AG04449 (cell line): ENCODE results near the gene SIX5.
A peak's percentile ranks its signal among the peaks of the same experiment; 100 is the strongest.

ENCODE experiments used
- CTCF ChIA-PET: fragments of 350-600 bp; formaldehyde crosslinking; extraction: SDS; loops from one replicate; lab custom pipeline; 2021; ENCODE audit warnings: antibody characterized with exemption; lab: Yijun Ruan, JAX
- POLR2A ChIA-PET: fragments of 400-600, 350-600 bp; formaldehyde crosslinking; extraction: SDS; loops from one replicate; lab custom pipeline; 2020; ENCODE audit warnings: antibody characterized with exemption, inconsistent platforms; lab: Yijun Ruan, JAX
- DNase-seq: peaks from one replicate; pipeline ENCODE4 v3.0.0-alpha.2; 2010; ENCODE audit warnings: low read depth, low spot score
- H3K4me3 ChIP-seq: 2 replicates; pipeline ENCODE4 v1.5.1; 2011; ENCODE audit warnings: low read depth, mild to moderate bottlenecking, control low read depth, low read length
- TF ChIP-seq, protein P1 (sequence below): IDR thresholded peaks from one replicate; pipeline ENCODE4 v1.5.1; 2011; ENCODE audit warnings: mild to moderate bottlenecking, moderate library complexity, low read length, control low read depth, inconsistent platforms; ENCODE audit not compliant: insufficient read depth; ENCODE audit errors: missing control alignments

SIX5 gene

DNA sequence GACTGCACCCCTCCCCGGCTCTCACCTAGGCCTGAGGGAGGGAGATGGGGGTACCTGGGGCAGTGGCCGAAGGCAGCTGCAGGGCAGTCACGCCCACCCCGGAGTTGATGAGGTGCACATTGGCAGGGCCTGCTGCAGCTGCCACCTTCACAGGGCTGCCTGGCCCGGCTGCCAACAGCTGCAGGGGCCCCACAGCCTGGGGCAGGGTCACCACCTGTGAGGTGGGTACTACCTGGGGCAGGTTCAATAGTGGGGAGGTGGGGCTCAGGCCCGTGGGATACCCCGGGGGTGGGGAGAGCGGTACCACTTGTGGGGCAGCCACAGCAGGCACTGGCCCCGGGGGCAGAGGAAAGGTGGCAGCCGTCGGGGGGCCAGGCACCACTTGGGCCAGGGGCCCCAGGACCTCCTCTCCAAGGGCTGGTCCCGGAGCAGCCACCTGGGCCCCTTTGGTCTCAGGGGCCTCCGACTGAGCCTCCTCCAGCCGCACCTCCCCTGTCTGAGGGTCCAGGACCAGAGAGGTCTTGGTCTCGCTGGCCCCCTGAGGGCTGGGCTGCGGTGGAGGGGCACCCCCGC, 2.7 kb downstream of the SIX5 start:
- TF ChIP-seq, protein P1, sequence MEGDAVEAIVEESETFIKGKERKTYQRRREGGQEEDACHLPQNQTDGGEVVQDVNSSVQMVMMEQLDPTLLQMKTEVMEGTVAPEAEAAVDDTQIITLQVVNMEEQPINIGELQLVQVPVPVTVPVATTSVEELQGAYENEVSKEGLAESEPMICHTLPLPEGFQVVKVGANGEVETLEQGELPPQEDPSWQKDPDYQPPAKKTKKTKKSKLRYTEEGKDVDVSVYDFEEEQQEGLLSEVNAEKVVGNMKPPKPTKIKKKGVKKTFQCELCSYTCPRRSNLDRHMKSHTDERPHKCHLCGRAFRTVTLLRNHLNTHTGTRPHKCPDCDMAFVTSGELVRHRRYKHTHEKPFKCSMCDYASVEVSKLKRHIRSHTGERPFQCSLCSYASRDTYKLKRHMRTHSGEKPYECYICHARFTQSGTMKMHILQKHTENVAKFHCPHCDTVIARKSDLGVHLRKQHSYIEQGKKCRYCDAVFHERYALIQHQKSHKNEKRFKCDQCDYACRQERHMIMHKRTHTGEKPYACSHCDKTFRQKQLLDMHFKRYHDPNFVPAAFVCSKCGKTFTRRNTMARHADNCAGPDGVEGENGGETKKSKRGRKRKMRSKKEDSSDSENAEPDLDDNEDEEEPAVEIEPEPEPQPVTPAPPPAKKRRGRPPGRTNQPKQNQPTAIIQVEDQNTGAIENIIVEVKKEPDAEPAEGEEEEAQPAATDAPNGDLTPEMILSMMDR: no peak
- no peak for DNase-seq
- CTCF ChIA-PET: interaction anchor here (1.6 to 9.9 kb wide), 3 partner anchors 16 to 73 kb away, joined by 4 to 170 read pairs (median 30); partner anchors contain the start of genes DMPK and QPCTL
- POLR2A ChIA-PET: interaction anchor here (1.1 to 6.2 kb wide), 3 partner anchors 9 to 49 kb away, joined by 3 to 65 read pairs (median 54); partner anchors contain the start of gene DMPK
- peak overlapping the region; percentile 77 for H3K4me3 ChIP-seq

GRCh38 chr19:45765702-45766295, 3.3 kb downstream of the SIX5 start:
- ChIA-PET CTCF (interaction anchor here (1.4 to 9.9 kb wide), 3 partner anchors 34 to 84 kb away, joined by 3 to 170 read pairs (median 5); partner anchors contain the start of gene QPCTL), POLR2A (no interaction called here)
- DNase-seq: no peak
- no peak overlapping the region for H3K4me3 ChIP-seq
- TF ChIP-seq, protein P1: no peak

DNA sequence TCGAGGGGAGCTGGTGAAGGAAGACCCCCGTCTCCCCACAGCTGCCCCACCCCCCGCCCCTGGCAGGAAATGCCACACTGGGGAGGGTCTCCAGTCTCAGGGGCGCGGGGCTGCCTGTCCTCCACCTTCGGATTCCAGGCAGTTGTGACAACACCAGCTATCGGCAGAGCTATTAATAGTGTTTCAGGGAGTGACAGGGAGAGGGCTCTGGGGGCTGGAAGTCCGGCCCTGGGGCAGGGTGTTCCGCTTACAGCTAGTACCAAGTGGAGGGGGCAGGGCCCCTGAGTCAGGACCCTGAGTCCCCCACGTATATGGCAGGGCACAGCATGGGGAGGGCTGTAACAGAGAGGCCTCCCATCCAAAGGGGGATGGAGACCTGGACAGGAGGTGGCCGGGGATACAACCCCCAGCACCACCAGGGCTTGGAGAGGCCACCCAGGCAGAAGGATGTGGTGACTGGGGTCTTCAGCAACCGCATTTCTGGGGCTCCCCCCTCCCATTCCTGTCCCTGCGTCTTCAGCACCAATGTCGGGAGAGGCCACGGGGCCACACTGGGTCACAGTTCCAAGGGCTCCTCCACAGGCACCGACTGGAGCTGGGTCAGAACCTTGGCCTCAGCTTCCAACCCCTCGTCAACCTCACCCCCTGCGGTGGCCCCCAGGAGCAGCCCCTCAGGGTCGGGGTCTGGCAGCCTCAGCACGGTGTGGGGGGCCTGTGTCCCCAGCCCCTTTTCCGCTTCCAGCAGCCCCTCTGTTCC, 3.9 kb downstream of the SIX5 start:
- DNase-seq: no peak
- no peak overlapping the region for H3K4me3 ChIP-seq
- POLR2A ChIA-PET: interaction anchor here (0.6 to 0.9 kb wide), 2 partner anchors 28 to 298 kb away, joined by 3 to 4 read pairs; partner anchors contain the start of gene DMWD
- TF ChIP-seq, protein P1: no peak
- CTCF ChIA-PET: interaction anchor here (0.8 to 9.9 kb wide), 4 partner anchors 9 to 83 kb away, joined by 3 to 170 read pairs (median 4); partner anchors contain the start of gene QPCTL

- ChIA-PET POLR2A (interaction anchor here (0.9 kb wide), 1 partner anchor 29 kb away, joined by 4 read pairs; the partner anchor contains the start of gene DMWD), CTCF (interaction anchor here (0.8 to 1.4 kb wide), 3 partner anchors 8 to 82 kb away, joined by 3 to 5 read pairs (median 4); partner anchors contain the start of gene QPCTL)
- H3K4me3 ChIP-seq: no peak overlapping the region
- no peak for DNase-seq
- TF ChIP-seq, protein P1: no peak
These were observed 4.6 kb downstream of the SIX5 start for GRCh38 chr19:45764475-45764874.

GRCh38 chr19:45763691-45764294, 5.3 kb downstream of the SIX5 start:
- TF ChIP-seq, protein P1: no peak
- CTCF ChIA-PET: interaction anchor here (0.9 kb wide), 1 partner anchor 9 kb away, joined by 3 read pairs; no protein-coding TSS in a partner anchor
- no peak overlapping the region for H3K4me3 ChIP-seq
- POLR2A ChIA-PET: no interaction called here
- DNase-seq: no peak
